ENCODE results near the gene BLNK. TPM values are rescaled to one million over a fixed set of nuclear protein-coding genes. Genes with fewer than 3 reads are reported as not detected.

The BLNK gene
- total and polyA plus RNA-seq, 2 of the 13 experiments (the other 11 are each of a cell fraction or from before 2014, with no cell fraction given) = not detected

- TF ChIP-seq ZHX1 (CRISPR knock-in tag; IDR thresholded peaks at IDR 0.05; ENCODE audit: low read depth) (no peak), ZKSCAN8 (CRISPR knock-in tag; IDR thresholded peaks at IDR 0.05; ENCODE audit: borderline replicate concordance) (no peak), TAF15 (IDR thresholded peaks at IDR 0.05; ENCODE audit: low read depth, low read length, poor library complexity, severe bottlenecking) (no peak), ASH2L (IDR thresholded peaks at IDR 0.05; ENCODE audit: insufficient read length, low read depth, low read length) (no peak), GMEB2 (CRISPR knock-in tag; IDR thresholded peaks at IDR 0.05; ENCODE audit: low read depth) (no peak), KDM5A (IDR thresholded peaks at IDR 0.05; ENCODE audit: borderline replicate concordance, low read length) (no peak), RNF2 (conservative IDR thresholded peaks at IDR 0.05; ENCODE audit: low read depth) (no peak), EP300 (IDR thresholded peaks at IDR 0.05; ENCODE audit: low read depth in 2 of 2, low read length in 2 of 2) (no peak), EP300 (CRISPR knock-in tag; IDR thresholded peaks at IDR 0.05; ENCODE audit: borderline replicate concordance) (no peak)
These were observed 105.6 kb downstream of the BLNK start (continued) for GRCh38 chr10:96165726-96166125.

- H3K9me3 ChIP-seq (ENCODE audit: low read length) = no peaks in the 10 kb centered on the region
- H3K4me2 ChIP-seq (ENCODE audit: low read depth, low read length) = no peak overlapping the region
- 100% methylated on average over 1 of the region's 1 CpG for WGBS (ENCODE audit: low lambda C conversion rate)
- ATAC-seq (no peak), DNase-seq (ENCODE audit: low spot score) (no peak), FAIRE-seq (no peak)
- in situ Hi-C loops (cut with HindIII; ENCODE audit: extremely low pct_ligation_motif_present, low pct_unique_long_range_greater_than_20kb) = no loop called here
- no TSS peak for BruUV-seq (replicated peaks)
- H2AFZ ChIP-seq (ENCODE audit: low read length) = no peak overlapping the region
- no peaks in the 10 kb centered on the region for H3K79me2 ChIP-seq (ENCODE audit: insufficient read depth, low read length)
- H3K27me3 ChIP-seq (ENCODE audit: control insufficient read depth in 1 of 2, insufficient read depth in 2 of 2, low read length in 2 of 2) = no peaks in the 10 kb centered on the region
- H3K9ac ChIP-seq (ENCODE audit: insufficient read depth, low read depth, low read length) = no peak overlapping the region
- no peaks in the 10 kb centered on the region for H3K4me1 ChIP-seq (ENCODE audit: insufficient read depth, low read length)
- H4K20me1 ChIP-seq (ENCODE audit: insufficient read depth, low read length) = no peaks in the 10 kb centered on the region
- no peak overlapping the region for H3K27ac ChIP-seq (ENCODE audit: extremely low read length, insufficient read depth, low read length)
- intact Hi-C loops (cut with micrococcal nuclease; ENCODE audit: unreplicated experiment) = no loop called here
- H3K36me3 ChIP-seq (replicated peaks in 1 of 2; ENCODE audit: control insufficient read depth in 1 of 2, insufficient read depth in 2 of 2, low read length in 2 of 2) = peaks cover 11 to 78% of the 10 kb centered on the region in 2 experiments
- no peak for TF ChIP-seq TAF1 (CRISPR knock-in tag; IDR thresholded peaks at IDR 0.05)
- TF ChIP-seq ZNF180 (CRISPR knock-in tag; IDR thresholded peaks at IDR 0.05; ENCODE audit: borderline replicate concordance, low read depth) = no peak
- no peak overlapping the region for H3K4me3 ChIP-seq (replicated peaks in 1 of 3; ENCODE audit: insufficient read depth in 1 of 3, low read depth in 2 of 3, low read length in 3 of 3)
- POLR2A ChIA-PET = no interaction called here
- CTCF ChIA-PET (ENCODE audit: low intra/inter-chr PET ratio, low total read pairs) = no interaction called here
These were observed 118.3 kb downstream of the BLNK start for GRCh38 chr10:96153070-96153469.
